GM12865 (cell line): ENCODE measurements around the gene SIAH3.

ENCODE experiments used
- DNase-seq: peaks from one replicate; pipeline ENCODE4 v3.0.0; 2010; ENCODE audit warnings: low read depth
- H3K4me3 ChIP-seq: 2 replicates; pipeline ENCODE4 v1.5.1; 2011; ENCODE audit warnings: mild to moderate bottlenecking, low read depth, low read length, control low read depth
- CTCF ChIP-seq: IDR thresholded peaks from 2 replicates; pipeline ENCODE4 v1.5.1; 2011; ENCODE audit warnings: low read length, control low read depth, low read depth, inconsistent platforms; ENCODE audit not compliant: insufficient read depth; ENCODE audit errors: missing control alignments

Gene SIAH3

GRCh38 chr13:45851171-45851921, at the start of gene SIAH3:
Gene SIAH3 (minus strand): TSS chr13:45851753. CDS start chr13:45851629, 124 bp downstream.
- no peak for TF ChIP-seq CTCF
- DNase-seq: no peak
- no peak within 1 kb of the TSS for H3K4me3 ChIP-seq

GRCh38 chr13:45899406-45899805, 47.9 kb upstream of the SIAH3 start:
- H3K4me3 ChIP-seq: no peak overlapping the region
- no peak for TF ChIP-seq CTCF
- DNase-seq: no peak

- DNase-seq: no peak
- H3K4me3 ChIP-seq: no peak overlapping the region
- no peak for TF ChIP-seq CTCF
Observed at GRCh38 chr13:45897562-45897961, 46.0 kb upstream of the SIAH3 start.

- H3K4me3 ChIP-seq: no peak overlapping the region
- DNase-seq: no peak
- TF ChIP-seq CTCF: no peak
Observed at GRCh38 chr13:45896285-45896684, 44.7 kb upstream of the SIAH3 start.

DNA sequence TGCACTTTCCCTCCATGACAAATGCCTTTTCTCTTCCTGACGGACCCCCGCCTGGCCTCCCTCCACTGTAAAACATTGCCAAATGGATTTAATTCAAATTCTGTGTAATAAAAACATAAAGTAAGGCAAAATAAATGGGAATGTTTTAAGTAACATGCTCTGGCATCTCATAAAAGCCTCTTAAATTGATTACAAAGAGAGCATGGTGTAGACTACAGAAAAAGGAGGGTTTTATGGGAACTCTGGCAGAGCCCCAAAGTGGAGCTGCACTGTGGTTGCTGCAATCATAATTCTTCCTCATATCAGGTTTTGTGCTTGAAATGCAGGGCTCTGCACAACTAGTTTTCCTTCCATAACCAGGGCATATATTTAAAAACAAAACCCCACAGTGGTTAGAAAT, 44.3 kb upstream of the SIAH3 start:
- no peak for TF ChIP-seq CTCF
- no peak for DNase-seq

GRCh38 chr13:45892513-45892912, 41.0 kb upstream of the SIAH3 start:
- H3K4me3 ChIP-seq: no peak overlapping the region
- DNase-seq: no peak
- no peak for TF ChIP-seq CTCF

More for the DNA sequence above, 44.3 kb upstream of the SIAH3 start:
- no peak overlapping the region for H3K4me3 ChIP-seq
